Measurements from ENCODE around the gene RBMS3.
A peak's percentile ranks its signal among the peaks of the same experiment; 100 is the strongest.
"Not testable (repeated sequence)": the region's sequence is repeated elsewhere in the genome, so short reads cannot be mapped to it uniquely, and the experiment has no call there.

RBMS3 gene

DNA sequence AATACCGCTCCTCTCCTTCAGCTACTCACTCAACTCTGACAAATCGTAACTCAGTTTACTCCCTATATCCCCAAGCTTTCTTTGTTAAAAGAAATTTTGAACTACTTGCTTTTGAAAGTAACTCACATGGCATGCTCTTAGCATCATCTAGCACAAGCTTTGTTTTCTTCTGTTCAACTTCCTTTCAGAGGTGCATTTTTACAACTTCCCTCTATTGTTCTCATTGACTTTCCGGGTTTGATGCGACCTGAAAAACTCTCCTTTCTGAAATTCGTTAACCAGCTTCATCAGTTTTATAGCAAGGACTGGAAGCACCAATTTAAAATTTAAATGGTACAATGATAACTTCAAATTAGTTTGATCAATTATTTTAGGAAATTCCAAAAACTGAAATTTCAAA, 696.0 kb downstream of the RBMS3 start:
- DNase-seq (ENCODE audit: low read depth in 1 of 2, low spot score in 1 of 2), result no peak

DNA sequence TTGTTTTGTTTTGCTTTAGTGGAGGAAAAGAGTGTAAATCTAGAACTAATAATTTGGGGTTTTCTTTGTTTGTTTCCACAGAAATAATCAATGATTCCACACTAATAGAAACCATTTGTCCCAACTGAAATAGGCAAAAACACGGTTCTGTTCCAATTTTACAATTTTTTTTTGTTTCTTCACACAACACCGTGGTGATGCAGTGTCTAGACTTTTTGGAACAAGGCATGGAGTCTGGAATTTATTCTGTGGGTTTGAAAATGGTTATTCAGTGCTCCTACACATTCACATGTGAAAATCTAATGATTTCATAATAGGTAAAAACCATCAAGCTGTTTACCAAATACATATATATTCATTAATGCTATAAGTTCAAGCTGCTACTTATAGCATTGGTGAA, 696.5 kb downstream of the RBMS3 start:
- DNase-seq (ENCODE audit: low read depth in 1 of 2, low spot score in 1 of 2), result no peak

DNA sequence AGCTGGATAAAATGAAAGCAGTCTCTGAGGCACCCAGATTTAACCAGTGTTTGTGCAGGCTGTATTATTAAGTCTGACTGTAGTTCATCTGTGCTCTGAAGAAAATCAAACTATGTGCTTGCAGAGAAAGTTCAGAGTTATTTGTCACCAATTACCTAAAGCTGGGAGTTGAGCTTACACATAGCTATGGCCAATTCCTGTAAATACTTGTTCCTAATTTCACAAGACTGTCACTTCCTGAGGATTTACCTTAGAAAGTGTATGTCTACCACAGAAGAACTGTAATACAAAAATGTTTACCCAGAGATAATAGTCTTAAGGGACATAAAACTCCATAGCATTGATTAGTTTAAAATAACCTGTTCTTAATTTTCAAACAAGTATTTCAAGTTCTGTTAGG, 697.2 kb downstream of the RBMS3 start:
- no peak for DNase-seq (ENCODE audit: low read depth in 1 of 2, low spot score in 1 of 2)

DNA sequence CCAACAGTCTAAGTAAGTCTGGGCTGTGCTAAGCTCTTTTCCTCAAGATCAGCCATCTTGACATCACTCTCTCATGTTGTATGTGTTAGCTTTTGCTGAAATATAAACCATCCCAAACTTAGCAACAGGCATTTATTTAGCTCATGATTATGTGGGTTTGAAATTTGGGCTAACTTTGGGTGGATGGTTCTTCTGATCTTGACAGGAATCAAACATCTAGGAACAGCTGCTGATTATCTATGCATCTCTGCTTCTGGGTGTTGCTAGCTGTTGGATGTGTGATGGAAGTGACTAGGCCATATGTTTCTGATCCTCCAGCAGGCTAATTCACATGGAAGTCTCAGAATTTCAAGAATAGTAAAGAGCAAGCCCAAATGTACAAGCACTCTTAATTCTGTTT, 710.3 kb downstream of the RBMS3 start:
- DNase-seq (ENCODE audit: low read depth in 1 of 2, low spot score in 1 of 2), result no peak

DNA sequence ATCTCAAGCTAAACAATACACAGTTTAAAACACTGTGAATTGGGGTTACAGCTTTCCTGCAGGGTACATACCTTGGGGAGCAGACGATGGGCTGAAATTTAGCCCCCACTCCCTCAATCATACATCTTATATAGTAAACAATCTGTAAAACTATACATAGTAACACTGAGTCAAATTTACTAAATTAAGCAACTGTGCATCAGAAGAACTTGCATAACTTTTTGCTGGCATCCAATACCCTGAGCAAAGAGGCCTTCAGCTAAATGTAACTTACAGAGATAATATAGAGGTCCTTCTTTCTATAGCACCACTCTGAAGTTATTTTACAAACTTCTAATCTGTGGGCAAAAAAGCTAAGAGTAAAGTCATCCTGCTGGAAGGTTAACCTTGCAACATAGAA, 721.9 kb downstream of the RBMS3 start:
- DNase-seq (ENCODE audit: low read depth in 1 of 2, low spot score in 1 of 2), result no peak

DNA sequence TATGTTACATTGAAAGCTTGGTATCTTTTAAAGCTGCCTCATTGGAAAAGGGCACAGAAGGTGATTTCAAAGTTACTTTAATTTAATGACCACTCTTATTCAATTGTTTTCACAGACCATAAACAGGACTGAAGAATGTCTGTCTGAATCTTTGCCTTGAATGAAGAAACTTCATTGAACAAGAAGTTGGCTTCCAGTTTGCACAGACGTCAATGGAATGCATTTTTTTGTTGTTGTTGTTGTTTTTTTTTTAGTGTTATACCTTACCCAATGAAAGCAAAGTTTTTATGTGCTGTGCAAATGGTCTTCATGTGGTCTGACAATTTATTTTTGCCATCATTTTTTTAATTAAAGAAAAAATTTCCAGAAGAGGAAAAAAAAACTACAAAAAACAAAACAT, 722.9 kb downstream of the RBMS3 start:
- no peak for DNase-seq (ENCODE audit: low read depth in 1 of 2, low spot score in 1 of 2)

DNA sequence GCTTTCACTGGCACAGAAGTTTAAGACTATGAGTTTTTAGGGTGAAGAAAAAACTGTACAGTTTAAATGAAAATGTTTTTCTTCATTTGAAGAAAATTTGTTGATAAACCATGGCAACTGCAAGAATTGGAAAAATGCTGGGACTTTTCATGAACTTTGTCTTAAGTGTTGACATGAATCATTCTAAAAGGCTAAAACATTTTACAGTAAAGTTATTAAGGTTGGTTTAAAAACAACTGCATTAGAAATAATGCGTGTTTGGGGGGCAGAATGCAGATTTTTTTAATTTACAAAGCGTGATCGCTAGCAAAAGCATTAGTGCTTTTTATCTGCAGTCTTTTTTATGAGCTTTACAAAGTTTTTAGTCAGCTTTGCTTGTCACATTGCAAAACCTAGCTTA, 723.6 kb downstream of the RBMS3 start:
- no peak for DNase-seq (ENCODE audit: low read depth in 1 of 2, low spot score in 1 of 2)

DNA sequence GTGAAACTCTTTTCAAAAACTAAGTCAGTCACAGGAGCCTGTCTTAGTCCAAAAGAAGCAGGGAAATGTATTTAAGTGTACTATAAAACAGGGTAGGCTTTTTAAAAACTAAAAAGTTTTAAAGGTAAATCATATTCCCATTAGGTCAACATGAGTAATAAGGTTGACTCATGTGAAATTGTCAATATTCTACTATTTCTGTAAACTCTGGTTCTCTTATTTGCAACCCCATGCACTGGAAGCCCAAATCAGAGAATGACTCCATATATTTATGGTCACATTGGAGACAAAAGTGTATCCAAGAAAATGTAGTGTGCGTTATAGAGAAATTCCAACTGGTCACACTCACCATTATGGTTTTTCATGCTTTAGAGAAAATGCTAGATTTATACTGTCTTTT, 725.2 kb downstream of the RBMS3 start:
- no peak for DNase-seq (ENCODE audit: low read depth in 1 of 2, low spot score in 1 of 2)

DNA sequence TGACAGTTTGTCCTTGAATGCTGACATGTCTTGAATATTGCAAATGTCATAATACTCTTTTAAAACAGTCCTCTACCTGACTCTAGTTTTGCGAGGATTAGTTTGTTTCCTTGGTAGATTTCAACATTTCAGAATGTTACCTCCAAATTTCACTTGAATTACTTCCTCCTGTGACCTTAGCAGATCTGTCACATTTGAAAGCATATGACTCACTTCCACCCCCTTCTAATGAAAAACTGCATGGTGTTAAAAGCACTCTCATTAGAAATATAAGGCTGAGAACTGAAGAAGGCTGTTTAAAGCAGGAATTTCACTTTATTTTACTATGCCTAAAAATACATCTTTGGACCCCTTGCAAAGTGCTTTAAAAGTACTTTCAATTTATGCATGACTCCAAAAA, 726.8 kb downstream of the RBMS3 start:
- no peak for DNase-seq (ENCODE audit: low read depth in 1 of 2, low spot score in 1 of 2)

DNA sequence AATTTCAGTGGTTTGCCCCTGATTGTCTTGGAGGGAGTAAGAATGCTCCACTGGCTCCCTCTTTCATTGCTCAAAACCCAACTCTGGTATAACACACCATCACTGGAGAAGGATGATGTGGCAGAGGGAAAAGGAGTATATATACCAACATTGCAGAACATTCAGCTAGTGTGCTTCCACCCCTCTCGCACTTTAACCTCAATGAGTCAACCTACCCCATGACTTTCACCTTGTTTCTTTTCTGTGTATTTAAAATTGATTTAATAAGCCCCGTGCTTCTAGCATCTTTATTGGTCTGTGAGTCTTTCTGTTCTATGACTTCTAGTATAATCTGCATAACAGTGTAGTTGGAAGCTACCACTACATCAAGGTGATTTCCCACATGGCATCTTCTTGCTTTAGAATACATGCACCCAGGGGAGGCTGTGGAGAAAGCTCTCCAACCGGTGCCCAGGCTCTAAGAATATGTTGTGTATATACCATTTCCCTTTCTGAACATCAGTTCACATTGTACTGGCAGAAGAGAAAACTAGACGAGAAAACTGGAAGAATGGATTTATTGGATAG, 730.4 kb downstream of the RBMS3 start:
- no peak for DNase-seq (ENCODE audit: low read depth in 1 of 2, low spot score in 1 of 2)

DNA sequence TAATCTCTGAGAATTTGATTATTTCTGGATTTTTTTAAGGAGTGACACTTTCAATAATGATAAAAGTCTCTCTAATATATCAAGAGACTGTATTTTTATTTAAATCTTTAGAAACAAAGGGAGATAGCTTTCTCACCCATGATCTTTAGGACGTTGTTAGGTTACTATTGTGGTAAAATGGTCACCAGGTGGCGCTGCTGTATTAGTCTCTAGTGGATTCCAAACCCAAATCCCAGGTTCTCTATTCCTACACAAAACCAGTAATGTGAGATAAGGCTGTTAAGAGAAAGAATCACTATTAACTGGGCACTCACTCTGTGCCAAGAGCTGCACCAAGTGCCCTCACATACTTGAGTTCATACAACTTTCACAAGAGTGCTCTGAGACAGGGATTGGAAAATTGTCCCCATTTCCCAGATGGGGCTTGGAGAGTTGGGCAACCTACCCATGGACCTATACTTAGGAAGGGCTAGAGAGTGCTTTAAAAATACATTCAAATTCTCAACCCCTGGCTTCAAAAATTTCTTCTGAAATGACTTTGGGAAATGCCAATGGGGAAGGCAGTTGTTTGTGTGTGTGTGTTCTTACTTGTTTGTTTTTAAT, 732.2 kb downstream of the RBMS3 start:
- peak in 1 of 2 donors; percentile 2 for DNase-seq (ENCODE audit: low read depth in 1 of 2, low spot score in 1 of 2)

DNA sequence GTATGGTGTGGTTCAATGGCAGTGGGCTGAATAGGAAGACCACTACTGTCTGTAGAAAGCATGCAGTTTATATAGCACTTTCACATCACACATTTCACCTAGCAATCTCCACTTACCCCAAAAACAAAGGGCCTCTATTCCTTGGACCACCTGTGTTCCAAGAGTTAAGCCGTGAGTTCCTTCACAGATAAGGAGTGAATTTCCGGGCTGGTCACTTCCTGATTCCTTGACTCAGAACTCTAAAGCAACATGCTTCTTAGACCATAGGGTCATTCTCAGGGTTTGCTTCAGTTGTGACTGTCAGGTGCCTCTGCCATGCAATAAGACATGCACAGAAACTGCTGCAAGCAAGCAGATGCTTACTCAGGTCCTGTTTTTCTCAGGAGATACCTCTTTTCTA, 737.0 kb downstream of the RBMS3 start:
- no peak for DNase-seq (ENCODE audit: low read depth in 1 of 2, low spot score in 1 of 2)

DNA sequence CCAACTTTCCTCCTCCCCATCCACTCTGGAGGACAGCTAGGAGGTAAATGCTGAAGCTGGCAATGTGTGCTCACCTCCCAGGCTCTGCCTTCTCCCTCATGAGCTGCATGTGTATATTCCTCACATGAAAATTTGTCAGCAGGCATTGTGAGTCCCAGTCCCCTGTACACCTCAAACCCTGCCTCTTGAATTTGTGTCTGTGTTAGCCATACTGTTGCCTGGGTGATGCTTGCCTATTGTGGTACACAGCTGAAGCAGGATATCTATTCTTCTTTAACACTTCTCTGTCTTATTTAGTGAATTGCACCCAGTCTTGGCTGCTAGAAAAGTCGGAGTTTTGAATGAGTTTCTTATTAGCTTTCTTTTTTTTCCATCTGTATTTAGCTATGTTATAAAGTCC, 739.5 kb downstream of the RBMS3 start:
- DNase-seq (ENCODE audit: low read depth in 1 of 2, low spot score in 1 of 2), result no peak

DNA sequence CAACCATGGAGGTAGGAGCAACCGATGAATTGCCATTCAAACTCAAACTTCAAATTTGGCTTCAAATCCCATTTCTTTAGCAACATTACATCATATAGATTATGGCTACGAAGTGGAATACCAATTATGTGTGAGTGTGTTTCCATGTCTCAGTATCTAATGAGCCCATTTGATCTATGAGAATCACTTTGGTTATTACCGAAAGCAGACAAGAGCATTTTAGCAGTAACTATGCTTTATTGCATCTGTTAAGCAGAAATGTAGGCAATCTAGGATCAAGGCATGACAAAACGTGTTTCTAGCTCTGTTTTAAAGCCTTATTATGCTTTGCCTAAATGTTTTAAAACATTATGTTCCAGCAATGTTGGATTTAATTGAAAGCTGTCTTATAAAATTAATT, 743.6 kb downstream of the RBMS3 start:
- no peak for DNase-seq (ENCODE audit: low read depth in 1 of 2, low spot score in 1 of 2)

DNA sequence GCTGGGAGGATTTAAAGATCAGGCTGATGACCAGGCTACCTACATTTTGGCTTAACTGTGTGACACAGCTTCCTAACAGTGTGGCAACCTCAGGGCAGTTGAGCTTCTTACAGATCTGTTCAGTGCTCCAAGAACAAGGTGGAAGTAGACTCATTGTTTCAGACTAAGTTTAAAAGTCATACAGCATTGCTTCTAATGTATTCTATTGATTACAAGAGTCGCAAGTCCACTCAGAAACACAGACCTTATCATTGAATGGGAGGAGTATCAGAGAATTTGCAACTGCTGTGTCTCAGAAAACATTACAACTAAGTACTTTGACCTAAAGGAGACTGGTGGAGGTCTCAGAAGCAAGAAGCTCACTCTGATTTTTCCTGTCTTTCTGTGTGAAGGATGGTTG, 746.0 kb downstream of the RBMS3 start:
- DNase-seq (ENCODE audit: low read depth in 1 of 2, low spot score in 1 of 2), result no peak

DNA sequence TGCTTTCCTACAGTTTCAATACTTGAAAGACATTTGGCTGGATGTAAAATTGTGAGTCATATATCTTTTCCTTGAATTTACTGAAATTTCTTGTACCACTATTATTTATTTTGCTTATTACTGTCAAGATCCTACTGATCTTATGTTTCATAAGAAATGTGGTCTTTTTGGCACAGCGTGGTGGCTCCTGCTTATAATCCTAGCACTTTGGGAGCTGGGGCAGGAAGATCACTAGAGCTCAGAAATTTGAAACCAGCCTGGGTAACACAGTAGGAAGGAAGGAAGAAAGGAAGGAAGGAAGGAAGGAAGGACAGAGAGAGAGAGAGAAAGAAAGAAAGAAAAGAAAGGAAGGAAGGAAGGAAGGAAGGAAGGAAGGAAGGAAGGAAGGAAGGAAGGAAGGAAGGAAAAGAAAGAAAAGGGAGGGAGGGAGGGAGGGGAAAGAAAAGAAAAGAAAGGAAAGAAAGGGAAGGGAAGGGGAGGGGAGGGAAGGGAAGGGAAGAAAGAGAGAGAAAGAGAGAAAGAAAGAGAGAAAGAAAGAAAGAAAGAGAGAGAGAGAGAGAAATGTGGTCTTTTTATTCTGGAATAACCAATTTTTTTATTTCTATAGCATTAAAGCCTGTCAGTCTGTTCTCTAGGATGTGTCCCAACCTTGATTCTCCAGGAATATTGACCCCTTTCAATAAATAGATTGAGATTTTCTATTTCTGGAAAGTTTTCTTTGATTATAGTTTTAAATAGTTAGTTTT, 753.5 kb downstream of the RBMS3 start:
- DNase-seq (ENCODE audit: low read depth in 1 of 2, low spot score in 1 of 2), result no peak

DNA sequence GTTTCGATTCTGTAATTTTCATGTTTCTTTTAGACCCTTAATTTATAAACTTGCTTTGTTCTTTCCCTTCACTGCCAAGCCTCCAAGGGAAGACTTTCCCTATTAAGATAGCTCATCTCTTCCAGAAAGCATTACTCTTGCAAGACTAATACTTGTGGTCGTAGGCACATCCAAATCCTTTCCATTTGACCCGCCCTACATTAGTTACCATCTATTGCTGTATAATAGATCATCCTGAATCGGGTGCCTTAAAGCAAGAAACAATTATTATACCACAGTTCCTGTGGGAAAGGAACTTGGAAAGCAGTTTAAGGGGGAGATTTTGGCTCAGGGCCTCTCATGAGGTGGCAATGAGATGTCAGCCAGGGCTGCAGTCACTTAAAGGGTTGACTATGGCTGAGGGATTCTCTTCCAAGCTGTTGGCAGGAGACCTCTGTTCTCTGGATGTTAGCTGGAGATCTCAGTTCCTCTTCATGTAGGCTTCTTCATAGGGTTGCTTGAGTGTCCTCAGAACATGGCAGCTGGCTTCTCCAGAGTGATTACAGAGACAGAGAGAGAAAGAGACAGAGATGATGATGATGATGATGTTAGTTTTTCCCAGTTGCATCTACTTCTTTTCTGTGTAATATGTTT, 755.2 kb downstream of the RBMS3 start:
- DNase-seq (ENCODE audit: low read depth in 1 of 2, low spot score in 1 of 2), result no peak

DNA sequence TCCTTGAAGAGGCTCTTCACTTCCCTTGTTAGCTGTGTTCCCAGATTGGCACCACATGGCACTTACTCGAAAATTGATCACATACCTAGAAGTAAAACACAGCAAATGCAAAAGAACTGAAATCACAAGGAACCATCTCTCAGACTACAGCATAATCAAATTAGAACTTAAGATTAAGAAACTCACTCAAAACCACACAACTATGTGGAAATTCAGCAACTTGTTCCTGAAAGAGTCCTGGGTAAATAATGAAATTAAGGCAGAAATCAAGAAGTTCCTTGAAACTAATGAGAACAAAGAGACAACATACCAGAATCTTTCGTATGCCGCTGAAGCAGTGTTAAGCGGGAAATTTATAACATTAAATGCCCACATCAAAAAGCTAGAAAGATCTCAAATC, 759.3 kb downstream of the RBMS3 start:
- DNase-seq (ENCODE audit: low read depth in 1 of 2, low spot score in 1 of 2), result no peak

DNA sequence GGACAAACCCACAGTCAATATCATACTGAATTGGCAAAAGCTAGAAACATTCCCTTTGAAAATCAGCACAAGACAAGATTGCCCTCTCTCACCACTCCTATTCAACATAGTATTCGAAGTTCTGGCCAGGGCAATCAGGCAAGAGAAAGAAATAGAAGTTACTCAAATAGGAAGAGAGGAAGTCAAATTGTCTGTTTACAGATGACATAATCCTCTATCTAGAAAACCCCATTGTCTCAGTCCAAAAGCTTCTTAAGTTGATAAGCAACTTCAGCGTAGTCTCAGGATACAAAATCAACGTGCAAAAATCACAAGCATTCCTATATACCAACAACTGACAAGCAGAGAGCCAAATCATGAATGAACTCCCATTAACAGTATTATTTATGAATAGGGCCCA, 760.6 kb downstream of the RBMS3 start:
- not testable (repeated sequence) for DNase-seq (ENCODE audit: low read depth in 1 of 2, low spot score in 1 of 2)

DNA sequence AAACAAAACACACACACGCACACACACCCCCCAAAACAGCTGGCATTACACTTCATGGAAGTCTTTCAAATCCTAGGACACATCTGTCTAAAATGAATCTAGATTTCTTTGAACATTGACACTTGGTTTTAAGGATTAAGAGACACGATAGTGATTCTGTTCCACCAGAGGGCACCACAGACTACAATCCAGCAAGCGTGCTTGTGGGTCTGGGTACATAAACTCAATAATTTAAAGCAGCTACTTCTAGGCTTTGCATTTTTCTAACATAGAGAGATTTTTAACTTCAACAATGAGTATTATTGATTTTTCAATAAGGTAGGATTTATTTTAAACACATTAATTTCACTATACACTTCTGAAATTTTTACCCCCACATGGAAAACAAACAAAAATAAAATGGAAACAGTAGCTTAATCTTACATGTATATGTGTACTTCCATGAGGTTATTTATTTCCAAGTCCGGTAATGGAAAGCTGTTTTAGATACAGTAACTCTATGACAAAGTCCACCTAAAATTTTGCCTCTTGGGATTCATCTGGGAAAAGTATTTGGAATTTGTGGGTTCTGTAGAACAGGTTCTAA, 761.5 kb downstream of the RBMS3 start:
- DNase-seq (ENCODE audit: low read depth in 1 of 2, low spot score in 1 of 2), result peak; percentile 21 to 24

DNA sequence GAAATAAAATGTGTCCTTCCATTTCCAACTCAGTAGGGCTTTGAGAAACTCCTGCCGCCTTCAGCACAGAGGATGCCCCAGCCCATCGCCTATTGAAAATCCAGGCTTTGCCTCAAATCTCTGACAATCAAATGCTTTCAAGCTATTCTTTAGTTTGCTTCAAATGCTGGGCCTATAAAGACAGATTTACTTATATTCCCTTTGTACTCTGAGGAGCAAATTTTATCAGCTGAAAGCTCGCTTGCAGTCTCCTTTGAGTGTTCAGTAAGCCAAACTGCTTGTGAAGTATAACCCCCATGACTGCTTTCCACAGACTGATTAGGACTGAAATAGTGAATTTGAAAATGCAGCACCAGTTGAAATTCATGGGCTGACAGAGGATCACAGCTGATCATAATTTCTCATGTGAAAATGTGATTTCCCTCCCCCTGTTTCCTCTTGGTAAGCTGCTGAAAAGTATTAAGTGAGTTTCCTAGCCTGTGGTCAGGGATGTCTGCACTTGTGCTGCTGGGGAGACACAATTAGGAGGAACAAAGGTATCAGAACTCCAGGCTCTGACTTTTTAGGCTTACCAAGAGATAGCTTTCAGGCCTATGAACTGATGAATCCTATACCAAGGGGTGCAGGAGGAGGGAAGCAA, 762.2 kb downstream of the RBMS3 start:
- DNase-seq (ENCODE audit: low read depth in 1 of 2, low spot score in 1 of 2), result no peak

DNA sequence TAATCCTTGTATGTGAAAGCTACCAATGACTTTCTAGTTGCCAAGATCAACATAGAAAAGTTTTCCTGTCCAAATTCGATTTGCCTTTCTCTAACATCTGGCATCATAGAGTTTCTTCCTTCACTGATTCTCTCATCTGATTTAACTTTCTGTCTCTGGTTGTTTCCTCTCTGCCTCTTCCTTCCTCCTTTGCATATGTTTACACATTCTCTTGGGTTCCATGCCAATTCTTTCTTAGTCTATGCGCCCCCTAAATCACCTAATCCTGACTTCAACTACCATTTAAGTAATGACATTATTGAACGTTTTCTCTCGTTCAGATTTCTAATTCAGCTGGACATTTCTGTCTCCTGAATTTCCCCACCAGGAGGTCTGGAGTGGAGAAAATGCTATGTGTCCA, 763.6 kb downstream of the RBMS3 start:
- DNase-seq (ENCODE audit: low read depth in 1 of 2, low spot score in 1 of 2), result no peak

Measured in activated T-helper 1 cell treated with anti-CD3 and anti-CD28 coated beads, Interleukin-2, amount 50 U/mL, for 16 hours (primary cell).